Gastroesophageal sphincter (tissue), 4 donors: ENCODE data around the gene RIPOR2. TPM values are rescaled to one million over a fixed set of nuclear protein-coding genes. Genes with fewer than 3 reads are reported as not detected.

ENCODE experiments used
- ATAC-seq: fragments of 150-250 bp; one replicate; pipeline ENCODE4 v1.9.1; 2016; ENCODE audit warnings: mild to moderate bottlenecking, moderate library complexity
- H3K27ac ChIP-seq, 4 donors: fragments of 200-600 bp; sonication (generic) in 3 of 4; 1 replicate in 3 of 4; 2 replicates in 1 of 4; pipeline ENCODE4 v1.5.1; 2016 to 2019
- H3K27me3 ChIP-seq: fragments of 200-600 bp; sonication (generic); one replicate; pipeline ENCODE4 v1.5.1; 2019
- H3K36me3 ChIP-seq, 2 donors: fragments of 200-600 bp; sonication (generic); one replicate each; pipeline ENCODE4 v1.5.1; 2019; ENCODE audit warnings: control low read depth in 1 of 2
- H3K4me1 ChIP-seq, 3 donors: fragments of 200-600 bp; sonication (generic); 1 replicate in 2 of 3; 2 replicates in 1 of 3; pipeline ENCODE4 v1.5.1; 2016 to 2019; ENCODE audit warnings: control low read depth in 2 of 3
- H3K4me3 ChIP-seq, 2 donors: fragments of 200-600 bp; sonication (generic); one replicate each; pipeline ENCODE4 v1.5.1; 2019; ENCODE audit warnings: mild to moderate bottlenecking in 1 of 2, moderate library complexity in 1 of 2
- H3K9me3 ChIP-seq, 3 donors: fragments of 200-600 bp; sonication (generic); one replicate each; pipeline ENCODE4 v1.5.1; 2017 to 2019; ENCODE audit warnings: control low read depth in 2 of 3
- EP300 ChIP-seq: sonication (generic); formaldehyde crosslinking; IDR thresholded peaks from one replicate; pipeline ENCODE4 v1.6.1; 2017; ENCODE audit warnings: antibody characterized with exemption, mild to moderate bottlenecking
- POLR2A ChIP-seq, 2 donors: fragments of 450-650 bp; IDR thresholded peaks; one replicate each; pipeline ENCODE4 v1.6.1; 2017; ENCODE audit warnings: antibody characterized with exemption in 2 of 2, mild to moderate bottlenecking in 2 of 2, moderate library complexity in 1 of 2
- POLR2AphosphoS5 ChIP-seq: sonication (generic); formaldehyde crosslinking; IDR thresholded peaks from one replicate; pipeline ENCODE4 v1.6.1; 2017; ENCODE audit warnings: antibody characterized with exemption
- WGBS, 2 donors: methylation state at CpG; one replicate each; pipeline ENCODE4 v1.1.5; 2018; ENCODE audit warnings: low coverage in 1 of 2; 5-methylcytosine and 5-hydroxymethylcytosine counted together
- total RNA-seq, 4 donors: library from RNA; depleted of rRNA; stranded (reverse); fragments of >200 nt; gene quantifications; one replicate each; pipeline ENCODE4 v1.1.0, GENCODE V29; 2016
- TF ChIP-seq, protein P1 (sequence below), 4 experiments: fragments of 200-600 bp in 2 of 4; fragments of 450-650 bp in 2 of 4; sonication (generic) in 1 of 4; IDR thresholded peaks; one replicate each; pipeline ENCODE4 v1.5.1; 2017 to 2019; ENCODE audit warnings: antibody characterized with exemption in 4 of 4, mild to moderate bottlenecking in 2 of 4, moderate library complexity in 2 of 4

The RIPOR2 gene
- total RNA-seq, 4 donors from 2014 or later = 1.7 to 14.9 (median 4.2) TPM

GRCh38 chr6:24872779-24873178, 63.0 kb downstream of the RIPOR2 start:
- no peak overlapping the region for H3K4me3 ChIP-seq
- no peak overlapping the region for H3K27ac ChIP-seq
- TF ChIP-seq, protein P1, sequence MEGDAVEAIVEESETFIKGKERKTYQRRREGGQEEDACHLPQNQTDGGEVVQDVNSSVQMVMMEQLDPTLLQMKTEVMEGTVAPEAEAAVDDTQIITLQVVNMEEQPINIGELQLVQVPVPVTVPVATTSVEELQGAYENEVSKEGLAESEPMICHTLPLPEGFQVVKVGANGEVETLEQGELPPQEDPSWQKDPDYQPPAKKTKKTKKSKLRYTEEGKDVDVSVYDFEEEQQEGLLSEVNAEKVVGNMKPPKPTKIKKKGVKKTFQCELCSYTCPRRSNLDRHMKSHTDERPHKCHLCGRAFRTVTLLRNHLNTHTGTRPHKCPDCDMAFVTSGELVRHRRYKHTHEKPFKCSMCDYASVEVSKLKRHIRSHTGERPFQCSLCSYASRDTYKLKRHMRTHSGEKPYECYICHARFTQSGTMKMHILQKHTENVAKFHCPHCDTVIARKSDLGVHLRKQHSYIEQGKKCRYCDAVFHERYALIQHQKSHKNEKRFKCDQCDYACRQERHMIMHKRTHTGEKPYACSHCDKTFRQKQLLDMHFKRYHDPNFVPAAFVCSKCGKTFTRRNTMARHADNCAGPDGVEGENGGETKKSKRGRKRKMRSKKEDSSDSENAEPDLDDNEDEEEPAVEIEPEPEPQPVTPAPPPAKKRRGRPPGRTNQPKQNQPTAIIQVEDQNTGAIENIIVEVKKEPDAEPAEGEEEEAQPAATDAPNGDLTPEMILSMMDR (IDR thresholded peaks at IDR 0.05) = no peak
- TF ChIP-seq POLR2AphosphoS5 (no peak), EP300 (no peak), POLR2A (IDR thresholded peaks at IDR 0.05) (no peak)
- no peak for ATAC-seq
- no peaks in the 10 kb centered on the region for H3K36me3 ChIP-seq
- no peaks in the 10 kb centered on the region for H3K4me1 ChIP-seq
- H3K27me3 ChIP-seq = no peaks in the 10 kb centered on the region
- peaks cover 0 to 10% (median 0%) of the 10 kb centered on the region in 3 donors for H3K9me3 ChIP-seq
- WGBS, 2 donors = 77 to 88% methylated on average over 3 to 4 of the region's 4 CpGs

DNA sequence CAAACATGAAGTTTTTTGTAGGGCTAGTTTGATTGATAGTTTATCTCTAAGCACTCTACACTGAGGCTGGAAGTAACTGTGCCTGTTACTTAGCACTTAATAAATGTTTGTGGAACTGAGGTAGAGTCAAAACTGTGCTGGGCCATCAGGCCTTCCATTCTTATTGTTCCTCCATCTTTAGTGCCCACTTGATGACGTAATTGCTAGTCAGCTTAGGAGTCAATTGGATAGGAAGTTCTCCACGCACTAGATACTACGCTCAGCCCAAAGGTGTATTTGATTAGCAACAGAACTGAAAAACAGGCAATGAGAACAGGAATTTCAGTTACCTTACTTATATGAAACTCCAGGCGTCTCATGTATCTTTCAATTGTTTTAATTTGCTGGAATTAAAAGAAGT, 67.0 kb downstream of the RIPOR2 start:
- Histone ChIP-seq H3K9me3 (no peaks in the 10 kb centered on the region), H3K27ac (no peak overlapping the region), H3K4me3 (no peak overlapping the region), H3K4me1 (no peaks in the 10 kb centered on the region), H3K27me3 (no peaks in the 10 kb centered on the region), H3K36me3 (no peaks in the 10 kb centered on the region)
- TF ChIP-seq EP300 (no peak), POLR2AphosphoS5 (no peak), POLR2A (IDR thresholded peaks at IDR 0.05) (no peak)
- TF ChIP-seq, protein P1 (IDR thresholded peaks at IDR 0.05) = no peak
- no peak for ATAC-seq
- WGBS, 2 donors = 93 to 96% methylated on average over 4 of the region's 4 CpGs

DNA sequence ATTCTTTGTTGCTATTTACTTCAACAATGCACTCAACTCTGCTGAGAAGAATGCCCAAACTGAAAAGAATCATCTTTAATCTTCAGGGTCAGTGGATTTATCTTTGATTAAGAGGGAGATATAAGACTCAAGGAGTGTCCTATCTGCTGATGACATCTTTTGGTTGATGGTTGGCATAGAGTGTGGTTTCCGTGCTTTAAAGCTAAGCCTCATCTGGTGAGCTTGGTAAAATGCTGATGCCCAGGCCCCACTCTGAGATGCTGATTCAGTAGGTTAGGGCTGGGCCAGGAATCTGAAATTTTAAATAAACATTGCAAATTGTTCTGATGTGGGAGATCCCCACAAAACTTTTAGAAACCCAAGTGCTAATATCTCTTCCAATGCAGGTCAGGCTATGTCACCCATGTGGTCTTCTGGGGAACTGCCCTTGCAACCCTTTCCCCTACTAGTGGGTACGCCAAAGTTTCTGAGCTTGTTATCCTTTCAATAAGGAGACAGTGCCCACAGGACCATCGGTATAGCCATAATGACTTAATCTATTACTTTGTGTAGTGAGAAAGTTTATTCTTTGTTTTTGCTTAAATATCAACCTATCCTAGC, 68.6 kb downstream of the RIPOR2 start:
- no peak for ATAC-seq
- Histone ChIP-seq H3K4me3 (no peak overlapping the region), H3K27me3 (peaks cover under 1% of the 10 kb centered on the region), H3K36me3 (no peaks in the 10 kb centered on the region), H3K27ac (no peak overlapping the region), H3K4me1 (no peaks in the 10 kb centered on the region), H3K9me3 (no peaks in the 10 kb centered on the region)
- no peak for TF ChIP-seq EP300
- 90% methylated on average over 3 of the region's 3 CpGs; no CpG with 5 or more reads in 1 of the 2 donors for WGBS, 2 donors

GRCh38 chr6:24865161-24865560, 70.6 kb downstream of the RIPOR2 start:
- Histone ChIP-seq H3K27ac (no peak overlapping the region), H3K36me3 (peaks cover 0 to 3% of the 10 kb centered on the region in 2 donors), H3K4me3 (no peak overlapping the region), H3K27me3 (peaks cover 6% of the 10 kb centered on the region), H3K9me3 (no peaks in the 10 kb centered on the region), H3K4me1 (no peaks in the 10 kb centered on the region)
- no peak for ATAC-seq
- TF ChIP-seq POLR2AphosphoS5 = no peak
- TF ChIP-seq EP300 = no peak
- TF ChIP-seq POLR2A (IDR thresholded peaks at IDR 0.05) = no peak
- TF ChIP-seq, protein P1 (IDR thresholded peaks at IDR 0.05) = no peak
- WGBS, 2 donors = 67 to 87% methylated on average over 2 to 3 of the region's 6 CpGs

DNA sequence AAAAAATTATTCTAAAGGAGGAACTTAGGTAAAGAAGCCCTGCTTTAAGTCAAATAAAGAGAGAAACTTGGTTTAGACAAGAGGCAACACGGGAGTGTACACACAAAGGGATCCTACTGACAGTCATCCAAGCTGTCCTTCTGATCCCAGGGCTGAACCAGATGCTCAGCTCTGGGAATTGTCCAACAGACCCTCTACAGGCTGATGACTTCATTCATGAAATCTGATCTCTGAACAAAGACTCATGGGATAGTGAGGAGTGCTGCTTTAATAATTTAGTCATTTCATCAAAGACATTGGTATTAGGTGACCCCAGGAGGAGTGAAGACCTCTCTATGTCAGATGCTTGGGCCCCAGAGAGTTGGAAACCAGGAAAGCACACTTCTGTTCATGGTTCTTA, 71.4 kb downstream of the RIPOR2 start:
- Histone ChIP-seq H3K4me3 (no peak overlapping the region), H3K27ac (no peak overlapping the region), H3K4me1 (no peaks in the 10 kb centered on the region), H3K27me3 (peaks cover 6% of the 10 kb centered on the region), H3K9me3 (no peaks in the 10 kb centered on the region), H3K36me3 (peaks cover 0 to 3% of the 10 kb centered on the region in 2 donors)
- TF ChIP-seq, protein P1 (IDR thresholded peaks at IDR 0.05) = no peak
- TF ChIP-seq POLR2AphosphoS5 (no peak), POLR2A (IDR thresholded peaks at IDR 0.05) (no peak), EP300 (no peak)
- 64 to 71% methylated on average over 1 of the region's 1 CpG for WGBS, 2 donors
- no peak for ATAC-seq
